Sigmoid colon (tissue), 7 donors: ENCODE data around the gene KLK6. TPM values are rescaled to one million over a fixed set of nuclear protein-coding genes. Genes with fewer than 3 reads are reported as not detected.

Experiments
- DNase-seq: peaks from one replicate; pipeline ENCODE4 v3.0.0-alpha.2; 2019
- H3K27ac ChIP-seq, 4 donors: fragments of 200-600 bp; sonication (generic); one replicate each; pipeline ENCODE4 v1.5.1; 2016 to 2019; ENCODE audit warnings: mild to moderate bottlenecking in 1 of 4
- H3K27me3 ChIP-seq, 3 donors: fragments of 200-600 bp; sonication (generic); one replicate each; pipeline ENCODE4 v1.5.1; 2019; ENCODE audit warnings: mild to moderate bottlenecking in 1 of 3
- H3K36me3 ChIP-seq, 4 donors: fragments of 200-600 bp; sonication (generic); one replicate each; pipeline ENCODE4 v1.5.1; 2016 to 2019
- H3K4me1 ChIP-seq, 4 donors: fragments of 200-600 bp; sonication (generic); one replicate each; pipeline ENCODE4 v1.5.1; 2017 to 2019
- H3K4me3 ChIP-seq, 4 donors: fragments of 200-600 bp; sonication (generic); one replicate each; pipeline ENCODE4 v1.5.1; 2017 to 2019; ENCODE audit warnings: mild to moderate bottlenecking in 2 of 4, moderate library complexity in 1 of 4
- H3K9me3 ChIP-seq, 4 donors: fragments of 200-600 bp in 3 of 4; sonication (generic) in 3 of 4; one replicate each; pipeline versions ENCODE4 v1.5.1 to v1.6.1; 2013 to 2019
- CTCF ChIP-seq, 4 experiments: fragments of 450-650 bp in 3 of 4; fragments of 200-600 bp in 1 of 4; IDR thresholded peaks; one replicate each; pipeline ENCODE4 v1.5.1; 2016 to 2019; ENCODE audit warnings: antibody characterized with exemption in 4 of 4, mild to moderate bottlenecking in 3 of 4, moderate library complexity in 2 of 4
- EP300 ChIP-seq, 4 donors: sonication (generic); formaldehyde crosslinking; IDR thresholded peaks; one replicate each; pipeline ENCODE4 v1.6.1; 2017; ENCODE audit warnings: antibody characterized with exemption in 4 of 4
- POLR2A ChIP-seq, 2 donors: fragments of 450-650 bp; IDR thresholded peaks; one replicate each; pipeline ENCODE4 v1.6.1; 2016; ENCODE audit warnings: antibody characterized with exemption in 2 of 2, mild to moderate bottlenecking in 2 of 2, moderate library complexity in 2 of 2
- POLR2AphosphoS5 ChIP-seq, 4 donors: sonication (generic); formaldehyde crosslinking; IDR thresholded peaks; one replicate each; pipeline ENCODE4 v1.6.1; 2017; ENCODE audit warnings: antibody characterized with exemption in 4 of 4
- WGBS, 2 donors: extraction: QIAGEN DNeasy Blood & Tissue Kit; methylation state at CpG; one replicate each; pipeline ENCODE4 v1.1.7; 2013; 5-methylcytosine and 5-hydroxymethylcytosine counted together
- intact Hi-C: fragments of 100-400 bp; cut with DNase I; formaldehyde crosslinking; loops from one replicate; pipeline ENCODE4 v1.15.1; 2023
- polyA plus RNA-seq, 3 donors: library from polyadenylated mRNA; stranded (reverse); fragments of 200-250 nt; gene quantifications; one replicate each; pipeline ENCODE4 v1.2.3, GENCODE V29; 2013
- total RNA-seq, 4 donors: library from RNA; depleted of rRNA; stranded (reverse); fragments of >200 nt; gene quantifications; one replicate each; pipeline ENCODE4 v1.1.0, GENCODE V29; 2016
- donor health status: healthy with polysubstance abuse.
- donor health status: Bipolar disorder and iron deficiency.
- donor health status: healthy.

Gene KLK6
- total and polyA plus RNA-seq, 7 donors, result not detected

- peak; percentile 37 for DNase-seq
- Histone ChIP-seq H3K9me3 (no peaks in the 10 kb centered on the region), H3K27ac (no peak overlapping the region), H3K36me3 (no peaks in the 10 kb centered on the region), H3K4me3 (no peak overlapping the region), H3K4me1 (no peaks in the 10 kb centered on the region), H3K27me3 (peaks cover 5 to 48% (median 7%) of the 10 kb centered on the region in 3 donors)
- 64 to 71% methylated on average over 11 of the region's 11 CpGs for WGBS, 2 donors
- intact Hi-C loops, result no loop called here
- no peak for TF ChIP-seq CTCF (IDR thresholded peaks at IDR 0.05)
- TF ChIP-seq EP300 (IDR thresholded peaks at IDR 0.05), result no peak
- TF ChIP-seq POLR2AphosphoS5 (IDR thresholded peaks at IDR 0.05), result no peak
- TF ChIP-seq POLR2A (IDR thresholded peaks at IDR 0.05), result no peak
Observed at GRCh38 chr19:50981587-50982146, 12.3 kb upstream of the KLK6 start.

DNA sequence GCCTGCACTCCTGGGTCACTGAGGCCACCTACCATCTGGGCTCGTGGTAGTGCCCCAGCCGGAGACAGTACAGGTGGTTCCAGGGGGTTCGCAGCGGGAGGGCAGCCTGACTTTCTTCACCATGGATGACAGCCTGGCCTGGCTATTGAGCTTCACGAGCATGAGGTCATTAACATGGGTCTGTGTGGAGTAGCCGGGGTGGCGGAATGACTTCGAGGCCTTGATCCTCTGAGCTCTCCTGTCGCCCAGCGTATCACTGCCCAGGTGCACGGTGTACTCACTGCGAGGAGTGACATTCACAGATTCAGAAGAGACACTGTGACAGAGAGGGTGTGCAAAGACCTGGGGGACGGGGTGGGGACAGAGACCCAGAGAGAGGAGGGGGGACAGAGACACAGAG lies 10.8 kb upstream of the KLK6 start:
- TF ChIP-seq CTCF (IDR thresholded peaks at IDR 0.05), result no peak
- H3K9me3 ChIP-seq, result no peaks in the 10 kb centered on the region
- H3K27me3 ChIP-seq, result peaks cover 5 to 55% (median 13%) of the 10 kb centered on the region in 3 donors
- H3K4me3 ChIP-seq, result no peak overlapping the region
- no peaks in the 10 kb centered on the region for H3K36me3 ChIP-seq
- no peaks in the 10 kb centered on the region for H3K4me1 ChIP-seq
- intact Hi-C loops, result no loop called here
- 59 to 60% methylated on average over 13 of the region's 13 CpGs for WGBS, 2 donors
- peak; percentile 45 for DNase-seq
- no peak overlapping the region for H3K27ac ChIP-seq

GRCh38 chr19:50979758-50980157 lies 10.4 kb upstream of the KLK6 start:
- no peak overlapping the region for H3K27ac ChIP-seq
- H3K4me3 ChIP-seq, result no peak overlapping the region
- WGBS, 2 donors, result 38 to 42% methylated on average over 8 of the region's 8 CpGs
- no peak for TF ChIP-seq EP300 (IDR thresholded peaks at IDR 0.05)
- no peak for TF ChIP-seq POLR2A (IDR thresholded peaks at IDR 0.05)
- TF ChIP-seq CTCF (IDR thresholded peaks at IDR 0.05), result no peak
- TF ChIP-seq POLR2AphosphoS5 (IDR thresholded peaks at IDR 0.05), result no peak
- no peaks in the 10 kb centered on the region for H3K4me1 ChIP-seq
- DNase-seq, result peak; percentile 35
- no peaks in the 10 kb centered on the region for H3K36me3 ChIP-seq
- intact Hi-C loops, result no loop called here
- peaks cover 5 to 55% (median 13%) of the 10 kb centered on the region in 3 donors for H3K27me3 ChIP-seq
- no peaks in the 10 kb centered on the region for H3K9me3 ChIP-seq

DNA sequence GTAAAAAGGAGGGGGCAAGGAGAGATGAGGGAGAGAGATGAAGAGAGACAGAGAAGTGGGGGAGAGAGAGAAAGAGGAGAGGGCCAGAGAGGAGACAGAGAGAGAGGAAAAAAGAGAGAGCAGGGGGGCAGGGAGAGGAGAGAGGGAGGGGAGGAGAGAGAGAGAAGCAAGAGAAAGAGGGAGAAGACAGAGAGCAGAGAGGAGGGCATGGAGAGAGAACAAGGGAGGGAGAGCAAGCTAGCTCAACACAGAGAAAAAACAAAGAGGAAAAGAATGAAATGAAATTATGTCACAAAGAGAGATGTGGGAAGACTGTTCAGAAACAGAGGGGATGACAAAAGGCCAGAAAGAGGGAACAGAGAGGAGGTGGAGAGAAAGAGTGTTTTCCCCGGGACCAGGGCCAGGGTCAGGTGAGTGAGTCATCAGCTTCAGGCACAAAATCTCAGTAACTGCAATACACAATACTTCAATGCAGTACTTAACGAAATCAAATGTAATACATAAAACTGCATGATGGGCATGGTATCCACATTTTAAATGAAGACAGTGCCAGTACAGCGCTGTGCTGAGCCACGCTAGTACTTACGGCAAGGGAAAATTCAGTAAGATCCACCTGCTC lies 9.5 kb upstream of the KLK6 start:
- no peaks in the 10 kb centered on the region for H3K9me3 ChIP-seq
- no peak overlapping the region for H3K4me3 ChIP-seq
- no peaks in the 10 kb centered on the region for H3K4me1 ChIP-seq
- TF ChIP-seq POLR2AphosphoS5 (IDR thresholded peaks at IDR 0.05) (no peak), POLR2A (IDR thresholded peaks at IDR 0.05) (no peak), CTCF (IDR thresholded peaks at IDR 0.05) (no peak), EP300 (IDR thresholded peaks at IDR 0.05) (no peak)
- no peaks in the 10 kb centered on the region for H3K36me3 ChIP-seq
- intact Hi-C loops, result no loop called here
- 57 to 71% methylated on average over 5 of the region's 5 CpGs for WGBS, 2 donors
- peak; percentile 9 for DNase-seq
- H3K27me3 ChIP-seq, result peaks cover 4 to 54% (median 13%) of the 10 kb centered on the region in 3 donors
- H3K27ac ChIP-seq, result no peak overlapping the region

- H3K27ac ChIP-seq, result no peak overlapping the region
- H3K4me3 ChIP-seq, result no peak overlapping the region
- intact Hi-C loops, result no loop called here
- H3K9me3 ChIP-seq, result no peaks in the 10 kb centered on the region
- DNase-seq, result peak; percentile 28
- H3K27me3 ChIP-seq, result peaks cover 0 to 55% (median 14%) of the 10 kb centered on the region in 3 donors
- no peaks in the 10 kb centered on the region for H3K4me1 ChIP-seq
- TF ChIP-seq POLR2A (IDR thresholded peaks at IDR 0.05) (no peak), EP300 (IDR thresholded peaks at IDR 0.05) (no peak), CTCF (IDR thresholded peaks at IDR 0.05) (no peak)
- no peaks in the 10 kb centered on the region for H3K36me3 ChIP-seq
- 81% methylated on average over 4 of the region's 4 CpGs for WGBS, 2 donors
Observed at GRCh38 chr19:50977626-50978025, 8.2 kb upstream of the KLK6 start.
